HG03097 (cell line): ENCODE measurements around the gene CDC42BPB.
"Not testable (repeated sequence)": the region's sequence is repeated elsewhere in the genome, so short reads cannot be mapped to it uniquely, and the experiment has no call there.

Source experiments
- ATAC-seq: cut with Tn5 transposase; IDR thresholded peaks from one replicate; pipeline ENCODE4 v1.9.1; 2021; ENCODE audit not compliant: unreplicated experiment, low FRiP score

The CDC42BPB gene

GRCh38 chr14:103056322-103057027 lies 874 bp downstream of the CDC42BPB start:
- ATAC-seq: no peak

GRCh38 chr14:103055695-103056094 lies 1.7 kb downstream of the CDC42BPB start:
- no peak for ATAC-seq

DNA sequence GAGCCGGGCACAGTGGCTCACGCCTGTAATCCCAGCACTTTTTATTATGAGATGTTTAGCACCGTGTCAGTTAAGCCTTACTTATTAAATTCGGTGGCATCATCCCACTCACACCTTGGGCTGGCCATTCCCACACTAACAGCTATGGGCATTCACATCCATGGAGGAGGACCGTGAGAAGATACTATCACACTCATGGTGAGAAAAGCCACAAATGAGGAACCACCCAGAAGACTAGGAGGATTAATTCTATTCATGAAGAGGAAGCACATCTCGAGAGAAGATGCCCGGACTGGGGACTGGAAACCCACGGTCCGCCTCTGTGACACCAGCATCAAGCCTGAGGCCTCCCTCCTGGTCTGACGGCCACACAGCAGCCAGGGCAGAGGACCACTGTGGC lies 4.9 kb downstream of the CDC42BPB start:
- ATAC-seq: no peak

DNA sequence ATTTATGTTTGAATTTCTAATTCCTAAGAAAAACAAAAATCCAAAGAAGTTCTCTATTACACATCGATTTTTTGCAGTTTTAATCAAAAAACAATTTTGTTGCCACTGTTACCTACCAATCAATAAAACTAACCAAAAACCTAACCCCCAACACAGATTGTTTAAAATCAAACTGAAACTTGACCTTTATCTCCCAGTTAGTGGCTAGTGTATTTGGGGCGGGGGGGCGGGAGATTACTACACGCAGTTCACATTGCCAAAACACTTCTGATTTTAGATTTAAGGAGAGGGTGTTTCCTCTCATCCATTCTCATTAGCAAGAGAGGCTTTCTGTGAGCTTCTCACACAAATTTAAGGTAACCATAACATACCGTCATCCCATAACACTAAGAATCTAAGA lies 6.4 kb downstream of the CDC42BPB start:
- ATAC-seq: no peak

- not testable (repeated sequence) for ATAC-seq
These were observed 9.9 kb downstream of the CDC42BPB start for GRCh38 chr14:103047453-103047852.

- ATAC-seq: no peak
These were observed 11.9 kb downstream of the CDC42BPB start for GRCh38 chr14:103045371-103045869.

DNA sequence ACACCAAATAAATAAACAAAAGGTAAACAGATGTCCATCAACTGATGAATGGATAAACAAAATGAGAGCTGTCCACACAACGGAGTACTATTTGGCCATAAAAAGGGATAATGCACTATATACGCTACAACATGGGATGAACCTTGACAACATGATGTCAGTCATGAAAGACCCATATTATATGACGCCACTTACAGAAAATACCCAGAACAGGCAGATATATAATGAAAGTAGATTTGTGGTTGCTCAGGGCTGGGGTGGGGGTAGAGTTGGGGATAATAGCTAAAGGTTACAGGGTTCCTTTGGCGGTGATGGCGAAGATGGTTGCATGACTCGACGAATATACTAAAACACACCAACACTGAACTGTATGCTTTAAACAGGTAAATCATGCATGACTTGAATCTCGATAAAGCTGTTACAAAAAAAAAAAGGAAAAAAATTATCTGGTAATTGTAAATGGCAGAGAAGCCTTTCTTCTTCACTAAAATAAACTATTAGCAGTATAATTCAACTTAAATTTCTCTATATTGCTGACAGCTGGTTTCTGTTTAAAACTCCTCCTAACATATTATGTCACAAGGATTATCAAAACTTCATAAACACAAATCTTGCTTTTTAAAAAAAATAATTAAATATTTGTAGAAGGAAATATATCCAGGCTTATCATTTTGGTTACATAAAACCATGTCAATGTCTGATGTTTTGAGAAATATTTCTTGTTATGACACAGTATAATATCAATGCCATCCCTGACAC lies 13.9 kb downstream of the CDC42BPB start:
- no peak for ATAC-seq

GRCh38 chr14:103041464-103041863 lies 15.9 kb downstream of the CDC42BPB start:
- ATAC-seq: no peak

DNA sequence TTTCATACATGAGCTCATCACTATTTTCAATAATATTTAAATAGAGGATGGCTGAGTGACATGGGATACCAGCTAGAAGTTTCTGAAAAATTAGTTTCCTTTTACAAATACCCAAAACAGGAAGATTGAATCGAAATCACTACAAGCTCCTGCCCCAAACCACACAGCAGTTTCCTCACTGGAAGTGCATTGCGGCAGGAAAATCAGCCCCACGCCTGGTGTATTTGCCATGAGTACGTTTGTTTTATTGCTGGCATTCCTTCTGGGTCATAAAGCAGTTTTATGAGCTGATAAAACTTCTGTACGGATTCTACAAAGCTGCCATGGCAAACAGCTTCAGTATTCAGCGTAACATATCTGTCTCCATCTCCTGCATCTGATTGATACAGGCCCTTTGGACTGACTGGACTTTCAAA lies 23.7 kb downstream of the CDC42BPB start:
- ATAC-seq: no peak

- no peak for ATAC-seq
These were observed 25.4 kb downstream of the CDC42BPB start for GRCh38 chr14:103031956-103032355.

GRCh38 chr14:103031566-103031911 lies 25.8 kb downstream of the CDC42BPB start:
- no peak for ATAC-seq

DNA sequence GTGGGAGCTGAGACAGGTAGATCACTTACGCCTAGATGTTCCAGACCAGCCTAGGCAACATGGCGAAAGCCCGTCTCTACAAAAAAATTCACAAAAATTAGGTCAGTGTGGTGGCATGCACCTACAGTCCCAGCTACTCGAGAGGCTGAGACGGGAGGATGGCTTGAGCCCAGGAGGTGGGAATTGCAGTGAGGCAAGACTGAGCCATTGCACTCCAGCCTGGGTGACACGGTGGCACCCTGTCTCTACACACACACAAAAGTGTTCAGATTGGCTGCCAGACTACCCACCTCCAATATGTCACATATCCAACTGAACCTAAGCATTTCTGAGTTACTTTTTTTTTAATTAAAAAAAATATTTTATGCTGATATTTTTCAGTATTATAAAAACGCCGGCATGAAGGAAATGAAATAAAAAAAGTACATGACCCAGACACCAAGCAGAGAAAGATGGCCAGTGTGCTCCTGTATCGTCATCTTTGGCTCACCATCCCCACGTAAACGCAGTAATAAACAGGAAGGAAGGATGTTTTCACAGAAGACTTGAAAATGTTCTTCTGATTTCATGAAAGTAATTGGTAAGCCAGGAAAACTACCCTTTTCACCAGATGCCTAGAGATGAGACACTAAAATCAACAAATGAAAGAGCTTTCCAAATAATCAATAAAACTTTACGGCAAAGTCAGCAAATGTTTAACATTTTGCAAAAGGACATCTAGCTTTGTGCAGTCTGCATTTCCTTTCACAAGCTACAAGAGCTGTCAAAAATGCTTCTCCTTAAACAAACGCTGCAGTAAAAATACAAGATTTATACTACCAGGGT lies 26.4 kb downstream of the CDC42BPB start:
- ATAC-seq: no peak

DNA sequence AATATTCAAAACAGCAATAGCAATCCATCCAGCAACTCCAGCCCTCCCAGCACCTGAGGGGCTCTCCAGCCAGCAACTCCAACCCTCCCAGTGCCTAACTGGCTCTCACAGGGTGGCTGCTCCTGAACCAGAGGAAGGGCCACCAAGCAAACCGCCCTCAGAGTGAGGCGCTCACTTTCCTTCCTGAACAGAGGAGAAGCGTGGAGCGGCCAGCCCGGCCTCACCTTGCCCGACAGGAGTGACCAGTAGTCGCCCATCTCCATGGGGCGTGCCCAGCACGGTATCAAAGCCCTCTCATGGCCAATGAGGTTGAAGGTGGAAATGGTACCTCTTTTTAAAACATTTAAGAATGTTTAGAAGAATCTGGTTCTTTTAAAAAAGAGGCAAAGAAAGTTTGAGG lies 27.4 kb downstream of the CDC42BPB start:
- no peak for ATAC-seq

- ATAC-seq: no peak
These were observed 28.6 kb downstream of the CDC42BPB start for GRCh38 chr14:103028772-103029171.

GRCh38 chr14:103028161-103028767 lies 29.1 kb downstream of the CDC42BPB start:
- ATAC-seq: no peak

DNA sequence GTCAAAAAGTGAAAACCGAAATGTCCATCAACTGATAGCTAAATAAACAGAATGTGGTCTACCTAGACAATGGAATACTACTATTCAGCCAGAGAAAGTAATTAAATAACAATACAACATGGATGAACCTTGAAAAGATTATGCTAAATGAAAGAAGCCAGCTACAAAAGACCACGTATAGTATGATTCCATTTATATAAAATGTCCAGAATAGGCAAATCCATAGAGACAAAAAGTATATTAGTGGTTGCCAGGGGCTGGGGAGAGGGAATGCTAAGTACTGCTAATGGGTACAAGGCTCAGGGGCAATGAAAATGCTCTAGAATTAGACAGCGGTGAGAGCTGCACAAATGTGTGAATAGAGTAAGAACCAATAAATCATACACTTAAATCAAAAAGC lies 29.9 kb downstream of the CDC42BPB start:
- ATAC-seq: no peak

DNA sequence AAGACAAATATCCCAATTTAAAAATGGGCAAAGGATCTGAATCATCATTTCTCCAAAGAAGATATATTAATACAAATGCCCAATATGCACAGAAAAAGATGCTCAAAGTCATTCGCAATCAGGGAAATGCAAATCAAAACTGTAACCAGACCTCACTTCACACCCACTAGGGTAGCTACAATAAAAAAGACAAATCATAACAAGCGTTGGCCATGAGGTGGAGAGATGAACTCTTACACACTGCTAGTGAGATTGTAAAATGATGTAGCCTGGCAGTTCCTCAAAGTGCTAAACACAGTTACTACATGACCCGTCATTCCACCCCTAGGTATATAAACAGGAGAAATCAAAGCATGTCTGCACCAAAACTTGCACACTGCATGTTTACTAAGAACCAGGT lies 30.4 kb downstream of the CDC42BPB start:
- no peak for ATAC-seq

DNA sequence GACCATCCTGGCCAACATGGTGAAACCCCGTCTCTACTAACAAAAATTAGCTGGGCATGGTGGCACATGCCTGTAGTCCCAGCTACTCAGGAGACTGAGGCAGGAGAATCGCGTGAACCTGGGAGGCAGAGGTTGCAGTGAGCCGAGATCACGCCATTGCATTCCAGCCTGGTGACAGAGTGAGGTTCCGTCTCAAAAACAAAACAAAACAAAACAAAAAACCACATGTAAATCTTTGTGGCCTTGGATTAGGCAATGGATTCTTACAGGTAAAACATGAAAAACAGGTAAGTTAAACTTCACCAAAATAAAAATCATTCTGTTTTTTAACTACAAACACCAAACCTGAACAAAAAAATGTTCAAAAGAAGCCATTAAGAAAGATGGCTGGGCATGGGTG lies 31.2 kb downstream of the CDC42BPB start:
- not testable (repeated sequence) for ATAC-seq

- no peak for ATAC-seq
These were observed 33.4 kb downstream of the CDC42BPB start for GRCh38 chr14:103023881-103024473.

- ATAC-seq: no peak
These were observed 34.7 kb downstream of the CDC42BPB start for GRCh38 chr14:103022685-103023044.
